Thyroid gland (tissue), 4 donors: ENCODE measurements around the gene MKRN3.

Source experiments
- CTCF ChIP-seq, 6 experiments: fragments of 200-600 bp in 3 of 6; fragments of 450-650 bp in 3 of 6; sonication (generic) in 3 of 6; IDR thresholded peaks; one replicate each; pipeline ENCODE4 v1.5.1; 2016 to 2019; ENCODE audit warnings: antibody characterized with exemption in 6 of 6, mild to moderate bottlenecking in 2 of 6, inconsistent platforms in 1 of 6, moderate library complexity in 1 of 6
- POLR2A ChIP-seq, 2 donors: fragments of 450-650 bp; IDR thresholded peaks; one replicate each; pipeline ENCODE4 v1.6.1; 2017; ENCODE audit warnings: antibody characterized with exemption in 2 of 2, mild to moderate bottlenecking in 2 of 2, moderate library complexity in 1 of 2

- TF ChIP-seq CTCF (IDR thresholded peaks at IDR 0.05) (no peak), POLR2A (IDR thresholded peaks at IDR 0.05) (no peak)
These were observed 28.8 kb upstream of the MKRN3 start for GRCh38 chr15:23536659-23537058.
